ENCODE measurements around the gene IRX4. TPM values are rescaled to one million over a fixed set of nuclear protein-coding genes. Genes with fewer than 3 reads are reported as not detected.

The IRX4 gene
- total and polyA plus RNA-seq, 9 of the 15 experiments (the other 6 are each of a cell fraction or from before 2014, with no cell fraction given), result not detected

DNA sequence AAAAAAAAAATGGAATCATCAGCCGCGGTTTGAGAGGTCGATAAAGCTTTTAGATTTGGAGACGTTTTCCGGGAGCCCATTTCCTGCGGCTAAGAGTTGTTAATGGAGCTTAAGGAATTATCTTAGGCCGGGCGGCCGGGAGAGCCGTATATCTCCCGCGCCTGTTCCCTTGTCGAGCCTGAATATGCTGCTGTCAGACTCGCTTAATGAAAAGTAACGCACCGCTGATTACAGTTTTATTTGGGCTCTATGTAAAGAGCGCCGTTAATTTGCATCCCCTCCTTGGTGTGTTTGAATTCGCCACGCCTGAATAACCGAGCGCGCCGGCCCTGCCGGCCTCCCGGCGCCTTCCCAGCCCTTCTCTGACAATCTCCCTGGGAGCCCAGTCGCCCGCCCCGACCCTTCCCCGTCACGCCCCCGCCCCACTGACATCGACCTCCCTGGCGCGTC is 7.9 kb downstream of the IRX4 start (continued):
- no peak for TF ChIP-seq ADNP (tag; IDR thresholded peaks at IDR 0.05)
- TF ChIP-seq HDGF (IDR thresholded peaks at IDR 0.05), result no peak
- TF ChIP-seq ZEB2 (IDR thresholded peaks at IDR 0.05), result no peak

DNA sequence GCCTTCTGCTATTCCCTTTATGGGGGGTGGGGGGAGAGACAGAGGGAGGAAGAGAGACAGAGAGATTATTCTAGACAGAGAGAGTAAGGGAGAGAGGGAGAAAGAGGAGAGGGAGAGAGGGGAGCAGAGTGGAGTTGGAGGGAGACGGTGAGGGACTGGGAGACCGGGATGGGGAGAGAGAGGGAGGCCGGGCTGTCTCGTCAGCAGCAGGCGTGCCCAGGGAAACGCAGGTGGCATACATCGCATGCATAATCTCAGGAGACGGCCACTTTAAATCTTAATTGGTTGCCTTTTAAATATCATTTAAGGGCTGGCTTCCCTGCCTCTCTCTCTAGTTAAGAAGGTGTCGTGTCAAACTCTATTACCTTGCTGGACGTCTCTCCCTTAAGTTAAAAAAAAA is 8.4 kb downstream of the IRX4 start:
- H3K9me3 ChIP-seq (replicated peaks; ENCODE audit: control insufficient read depth, insufficient read depth, low read depth, low read length), result no peaks in the 10 kb centered on the region; the same call in 1 of the 2 replicates
- H3K27me3 ChIP-seq (ENCODE audit: control insufficient read depth in 2 of 2, insufficient read depth in 2 of 2, low read length in 2 of 2), result peaks cover 30 to 52% of the 10 kb centered on the region in 2 experiments; a peak in 3 of 5 replicates
- no peak for ATAC-seq
- intact Hi-C loops (cut with micrococcal nuclease) (no loop called here), in situ Hi-C loops (cut with MboI) (no loop called here)
- ChIA-PET POLR2A (no interaction called here), CTCF (ENCODE audit: low intra/inter-chr PET ratio) (no interaction called here)
- no peak overlapping the region for H2AFZ ChIP-seq (ENCODE audit: low read depth, low read length)
- no peaks in the 10 kb centered on the region for H4K20me1 ChIP-seq (replicated peaks; ENCODE audit: control insufficient read depth, insufficient read depth, low read length)
- H3K79me2 ChIP-seq (ENCODE audit: control insufficient read depth, insufficient read depth, low read length), result no peaks in the 10 kb centered on the region
- H3K27ac ChIP-seq (ENCODE audit: extremely low read depth, low read depth, low read length), result no peak overlapping the region
- H3K4me2 ChIP-seq (ENCODE audit: insufficient read depth, low read length), result no peak overlapping the region
- no peak overlapping the region for H3K9ac ChIP-seq (ENCODE audit: insufficient read depth in 1 of 2, low read depth in 2 of 2, low read length in 2 of 2)
- 2% methylated on average over 10 of the region's 10 CpGs for WGBS (ENCODE audit: insufficient coverage, low coverage, missing lambda C conversion rate)
- no peak for DNase-seq (ENCODE audit: extremely low read depth in 1 of 4, low spot score in 3 of 4)
- H3K36me3 ChIP-seq (ENCODE audit: control insufficient read depth, insufficient read depth, low read length), result no peaks in the 10 kb centered on the region
- no peaks in the 10 kb centered on the region for H3K9me1 ChIP-seq (ENCODE audit: control insufficient read depth, insufficient read depth, low read length)
- TF ChIP-seq, protein P1, sequence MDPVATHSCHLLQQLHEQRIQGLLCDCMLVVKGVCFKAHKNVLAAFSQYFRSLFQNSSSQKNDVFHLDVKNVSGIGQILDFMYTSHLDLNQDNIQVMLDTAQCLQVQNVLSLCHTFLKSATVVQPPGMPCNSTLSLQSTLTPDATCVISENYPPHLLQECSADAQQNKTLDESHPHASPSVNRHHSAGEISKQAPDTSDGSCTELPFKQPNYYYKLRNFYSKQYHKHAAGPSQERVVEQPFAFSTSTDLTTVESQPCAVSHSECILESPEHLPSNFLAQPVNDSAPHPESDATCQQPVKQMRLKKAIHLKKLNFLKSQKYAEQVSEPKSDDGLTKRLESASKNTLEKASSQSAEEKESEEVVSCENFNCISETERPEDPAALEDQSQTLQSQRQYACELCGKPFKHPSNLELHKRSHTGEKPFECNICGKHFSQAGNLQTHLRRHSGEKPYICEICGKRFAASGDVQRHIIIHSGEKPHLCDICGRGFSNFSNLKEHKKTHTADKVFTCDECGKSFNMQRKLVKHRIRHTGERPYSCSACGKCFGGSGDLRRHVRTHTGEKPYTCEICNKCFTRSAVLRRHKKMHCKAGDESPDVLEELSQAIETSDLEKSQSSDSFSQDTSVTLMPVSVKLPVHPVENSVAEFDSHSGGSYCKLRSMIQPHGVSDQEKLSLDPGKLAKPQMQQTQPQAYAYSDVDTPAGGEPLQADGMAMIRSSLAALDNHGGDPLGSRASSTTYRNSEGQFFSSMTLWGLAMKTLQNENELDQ (CRISPR knock-in tag; IDR thresholded peaks at IDR 0.05; ENCODE audit: borderline replicate concordance), result no peak
- TF ChIP-seq MCM7 (IDR thresholded peaks at IDR 0.05) (no peak), ZSCAN29 (IDR thresholded peaks at IDR 0.05) (no peak), NR2F6 (CRISPR knock-in tag; IDR thresholded peaks at IDR 0.05) (no peak), MYBL2 (IDR thresholded peaks at IDR 0.05; ENCODE audit: low read depth) (no peak), MYBL2 (CRISPR knock-in tag; IDR thresholded peaks at IDR 0.05; ENCODE audit: borderline replicate concordance) (no peak), KLF16 (IDR thresholded peaks at IDR 0.05) (no peak), ZNF143 (CRISPR knock-in tag; IDR thresholded peaks at IDR 0.05) (no peak), NFE2 (IDR thresholded peaks at IDR 0.05; ENCODE audit: low read depth) (no peak), MIER1 (IDR thresholded peaks at IDR 0.05; ENCODE audit: low read depth) (no peak)
- TF ChIP-seq, protein P2, sequence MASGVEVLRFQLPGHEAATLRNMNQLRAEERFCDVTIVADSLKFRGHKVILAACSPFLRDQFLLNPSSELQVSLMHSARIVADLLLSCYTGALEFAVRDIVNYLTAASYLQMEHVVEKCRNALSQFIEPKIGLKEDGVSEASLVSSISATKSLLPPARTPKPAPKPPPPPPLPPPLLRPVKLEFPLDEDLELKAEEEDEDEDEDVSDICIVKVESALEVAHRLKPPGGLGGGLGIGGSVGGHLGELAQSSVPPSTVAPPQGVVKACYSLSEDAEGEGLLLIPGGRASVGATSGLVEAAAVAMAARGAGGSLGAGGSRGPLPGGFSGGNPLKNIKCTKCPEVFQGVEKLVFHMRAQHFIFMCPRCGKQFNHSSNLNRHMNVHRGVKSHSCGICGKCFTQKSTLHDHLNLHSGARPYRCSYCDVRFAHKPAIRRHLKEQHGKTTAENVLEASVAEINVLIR (CRISPR knock-in tag; IDR thresholded peaks at IDR 0.05), result no peak
- TF ChIP-seq, protein P3, sequence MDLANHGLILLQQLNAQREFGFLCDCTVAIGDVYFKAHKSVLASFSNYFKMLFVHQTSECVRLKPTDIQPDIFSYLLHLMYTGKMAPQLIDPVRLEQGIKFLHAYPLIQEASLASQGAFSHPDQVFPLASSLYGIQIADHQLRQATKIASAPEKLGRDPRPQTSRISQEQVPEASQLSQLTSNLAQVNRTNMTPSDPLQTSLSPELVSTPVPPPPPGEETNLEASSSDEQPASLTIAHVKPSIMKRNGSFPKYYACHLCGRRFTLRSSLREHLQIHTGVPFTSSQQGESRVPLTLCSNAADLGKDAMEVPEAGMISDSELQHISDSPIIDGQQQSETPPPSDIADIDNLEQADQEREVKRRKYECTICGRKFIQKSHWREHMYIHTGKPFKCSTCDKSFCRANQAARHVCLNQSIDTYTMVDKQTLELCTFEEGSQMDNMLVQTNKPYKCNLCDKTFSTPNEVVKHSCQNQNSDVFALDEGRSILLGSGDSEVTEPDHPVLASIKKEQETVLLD (IDR thresholded peaks at IDR 0.05), result no peak
- TF ChIP-seq, protein P4, sequence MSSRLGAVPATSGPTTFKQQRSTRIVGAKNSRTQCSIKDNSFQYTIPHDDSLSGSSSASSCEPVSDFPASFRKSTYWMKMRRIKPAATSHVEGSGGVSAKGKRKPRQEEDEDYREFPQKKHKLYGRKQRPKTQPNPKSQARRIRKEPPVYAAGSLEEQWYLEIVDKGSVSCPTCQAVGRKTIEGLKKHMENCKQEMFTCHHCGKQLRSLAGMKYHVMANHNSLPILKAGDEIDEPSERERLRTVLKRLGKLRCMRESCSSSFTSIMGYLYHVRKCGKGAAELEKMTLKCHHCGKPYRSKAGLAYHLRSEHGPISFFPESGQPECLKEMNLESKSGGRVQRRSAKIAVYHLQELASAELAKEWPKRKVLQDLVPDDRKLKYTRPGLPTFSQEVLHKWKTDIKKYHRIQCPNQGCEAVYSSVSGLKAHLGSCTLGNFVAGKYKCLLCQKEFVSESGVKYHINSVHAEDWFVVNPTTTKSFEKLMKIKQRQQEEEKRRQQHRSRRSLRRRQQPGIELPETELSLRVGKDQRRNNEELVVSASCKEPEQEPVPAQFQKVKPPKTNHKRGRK (tag; IDR thresholded peaks at IDR 0.05), result no peak
- H3K4me3 ChIP-seq, result no peak overlapping the region
- no TSS peak for BruUV-seq (replicated peaks)
- H3K4me1 ChIP-seq (replicated peaks in 1 of 2; ENCODE audit: control insufficient read depth in 2 of 2, insufficient read depth in 2 of 2, low read length in 2 of 2), result peaks cover 0 to 8% of the 10 kb centered on the region in 2 experiments; a peak in 2 of 5 replicates
- no peak for FAIRE-seq

Data from K562 (cell line).